Activated naive CD4-positive, alpha-beta T cell treated with anti-CD3 and anti-CD28 coated beads, Interleukin-2, amount 10 ng/mL, durations not matched to agents 7 days and 5 days (primary cell): ENCODE data around the gene CBX5.
"Not testable (repeated sequence)": the region's sequence is repeated elsewhere in the genome, so short reads cannot be mapped to it uniquely, and the experiment has no call there.

ENCODE experiments used
- CTCF ChIA-PET: fragments of 350-600 bp; sonication (Branson Sonifier 250); formaldehyde crosslinking; loops from one replicate; lab custom pipeline; 2021; ENCODE audit warnings: antibody characterized with exemption; lab: Charles Lee
- DNase-seq: peaks from one replicate; pipeline ENCODE4 v3.0.0-alpha.2; 2020
- H3K27ac Mint-ChIP-seq: one replicate; pipeline ENCODE4 v1.8.0; 2021; ENCODE audit warnings: mild to moderate bottlenecking, moderate library complexity, mixed read lengths
- H3K27me3 Mint-ChIP-seq: one replicate; pipeline ENCODE4 v1.8.0; 2021; ENCODE audit warnings: mild to moderate bottlenecking, mixed read lengths
- H3K36me3 Mint-ChIP-seq: one replicate; pipeline ENCODE4 v1.8.0; 2021; ENCODE audit warnings: mixed read lengths
- H3K4me1 Mint-ChIP-seq: one replicate; pipeline ENCODE4 v1.8.0; 2021; ENCODE audit warnings: mixed read lengths
- H3K4me3 Mint-ChIP-seq: one replicate; pipeline ENCODE4 v1.8.0; 2021; ENCODE audit warnings: mild to moderate bottlenecking, moderate library complexity, mixed read lengths
- H3K9me3 Mint-ChIP-seq: one replicate; pipeline ENCODE4 v1.8.0; 2021; ENCODE audit warnings: mixed read lengths

CBX5 gene

GRCh38 chr12:54204316-54204715 lies 75.6 kb downstream of the CBX5 start:
- DNase-seq: no peak
- no peak overlapping the region for H3K27ac Mint-ChIP-seq
- peaks cover 81% of the 10 kb centered on the region for H3K27me3 Mint-ChIP-seq
- H3K4me3 Mint-ChIP-seq: no peak overlapping the region
- CTCF ChIA-PET: interaction anchor here (5.5 to 6.9 kb wide), 3 partner anchors 13 to 197 kb away, joined by 42 to 54 read pairs (median 48); partner anchors contain the start of genes HOXC5, HOXC8 and SMUG1
- no peaks in the 10 kb centered on the region for H3K9me3 Mint-ChIP-seq
- H3K36me3 Mint-ChIP-seq: no peaks in the 10 kb centered on the region
- peaks cover 4% of the 10 kb centered on the region for H3K4me1 Mint-ChIP-seq

GRCh38 chr12:54201001-54201794 lies 78.7 kb downstream of the CBX5 start:
- no peaks in the 10 kb centered on the region for H3K36me3 Mint-ChIP-seq
- DNase-seq: peak; percentile 77
- H3K27ac Mint-ChIP-seq: no peak overlapping the region
- CTCF ChIA-PET: interaction anchor here (0.8 to 5.1 kb wide), 28 partner anchors 9 to 455 kb away, joined by 3 to 67 read pairs (median 4); partner anchors contain the start of genes HOXC4, HOXC5, HOXC6 and HOXC8
- H3K4me3 Mint-ChIP-seq: no peak overlapping the region
- H3K27me3 Mint-ChIP-seq: peaks cover 90% of the 10 kb centered on the region
- no peaks in the 10 kb centered on the region for H3K9me3 Mint-ChIP-seq
- no peaks in the 10 kb centered on the region for H3K4me1 Mint-ChIP-seq

GRCh38 chr12:54200412-54200811 lies 79.5 kb downstream of the CBX5 start:
- no peaks in the 10 kb centered on the region for H3K9me3 Mint-ChIP-seq
- no peak overlapping the region for H3K27ac Mint-ChIP-seq
- no peaks in the 10 kb centered on the region for H3K4me1 Mint-ChIP-seq
- no peak for DNase-seq
- H3K27me3 Mint-ChIP-seq: peaks cover 90% of the 10 kb centered on the region
- CTCF ChIA-PET: interaction anchor here (0.9 to 5.1 kb wide), 19 partner anchors 7 to 268 kb away, joined by 3 to 67 read pairs (median 5); partner anchors contain the start of genes HOXC10, HOXC5 and HOXC8
- H3K4me3 Mint-ChIP-seq: no peak overlapping the region
- no peaks in the 10 kb centered on the region for H3K36me3 Mint-ChIP-seq

GRCh38 chr12:54199917-54200316 lies 80.0 kb downstream of the CBX5 start:
- Mint-ChIP-seq H3K27me3 (peaks cover 90% of the 10 kb centered on the region), H3K4me1 (no peaks in the 10 kb centered on the region), H3K27ac (no peak overlapping the region), H3K36me3 (no peaks in the 10 kb centered on the region), H3K4me3 (no peak overlapping the region), H3K9me3 (no peaks in the 10 kb centered on the region)
- no peak for DNase-seq
- CTCF ChIA-PET: interaction anchor here (1.3 to 5.1 kb wide), 8 partner anchors 7 to 215 kb away, joined by 3 to 67 read pairs (median 7); partner anchors contain the start of genes HOXC10, HOXC5 and HOXC8

- DNase-seq: no peak
- H3K4me3 Mint-ChIP-seq: no peak overlapping the region
- no peak overlapping the region for H3K27ac Mint-ChIP-seq
- no peaks in the 10 kb centered on the region for H3K4me1 Mint-ChIP-seq
- peaks cover 92% of the 10 kb centered on the region for H3K27me3 Mint-ChIP-seq
- no peaks in the 10 kb centered on the region for H3K36me3 Mint-ChIP-seq
- no peaks in the 10 kb centered on the region for H3K9me3 Mint-ChIP-seq
- CTCF ChIA-PET: interaction anchor here (0.6 to 5.1 kb wide), 6 partner anchors 9 to 214 kb away, joined by 3 to 67 read pairs (median 8); partner anchors contain the start of genes HOXC10, HOXC4, HOXC5 and HOXC8
Measured at GRCh38 chr12:54199034-54199433, 80.9 kb downstream of the CBX5 start.

- H3K4me1 Mint-ChIP-seq: no peaks in the 10 kb centered on the region
- H3K27ac Mint-ChIP-seq: no peak overlapping the region
- peaks cover 95% of the 10 kb centered on the region for H3K27me3 Mint-ChIP-seq
Measured at GRCh38 chr12:54197431-54197909, 82.5 kb downstream of the CBX5 start.

GRCh38 chr12:54197010-54197409 lies 82.9 kb downstream of the CBX5 start:
- CTCF ChIA-PET: interaction anchor here (0.9 to 1.0 kb wide), 2 partner anchors 164 to 188 kb away, joined by 3 read pairs; partner anchors contain the start of genes HOXC5 and HOXC8
- Mint-ChIP-seq H3K4me3 (no peak overlapping the region), H3K36me3 (no peaks in the 10 kb centered on the region), H3K27me3 (peaks cover 96% of the 10 kb centered on the region), H3K9me3 (no peaks in the 10 kb centered on the region), H3K27ac (no peak overlapping the region), H3K4me1 (no peaks in the 10 kb centered on the region)
- DNase-seq: no peak

More at GRCh38 chr12:54197431-54197909, 82.5 kb downstream of the CBX5 start:
- Mint-ChIP-seq H3K4me3 (no peak overlapping the region), H3K9me3 (no peaks in the 10 kb centered on the region), H3K36me3 (no peaks in the 10 kb centered on the region)
- DNase-seq: no peak
- CTCF ChIA-PET: interaction anchor here (0.9 to 1.0 kb wide), 2 partner anchors 164 to 189 kb away, joined by 3 read pairs; partner anchors contain the start of genes HOXC5 and HOXC8

GRCh38 chr12:54196396-54196795 lies 83.5 kb downstream of the CBX5 start:
- DNase-seq: no peak
- CTCF ChIA-PET: interaction anchor here (1.9 to 8.0 kb wide), 3 partner anchors 10 to 165 kb away, joined by 5 to 93 read pairs (median 19); partner anchors contain the start of gene HOXC5

GRCh38 chr12:54195737-54196347 lies 84.1 kb downstream of the CBX5 start:
- DNase-seq: no peak
- H3K4me1 Mint-ChIP-seq: no peaks in the 10 kb centered on the region
- CTCF ChIA-PET: interaction anchor here (1.2 to 8.0 kb wide), 4 partner anchors 11 to 165 kb away, joined by 3 to 93 read pairs (median 12); partner anchors contain the start of gene HOXC5
- no peaks in the 10 kb centered on the region for H3K36me3 Mint-ChIP-seq
- peaks cover 100% of the 10 kb centered on the region for H3K27me3 Mint-ChIP-seq
- H3K27ac Mint-ChIP-seq: no peak overlapping the region
- H3K9me3 Mint-ChIP-seq: no peaks in the 10 kb centered on the region
- no peak overlapping the region for H3K4me3 Mint-ChIP-seq

More at GRCh38 chr12:54196396-54196795, 83.5 kb downstream of the CBX5 start:
- Mint-ChIP-seq H3K27me3 (peaks cover 100% of the 10 kb centered on the region), H3K27ac (no peak overlapping the region), H3K9me3 (no peaks in the 10 kb centered on the region), H3K4me1 (no peaks in the 10 kb centered on the region), H3K4me3 (no peak overlapping the region), H3K36me3 (no peaks in the 10 kb centered on the region)

- no peak for DNase-seq
- H3K27ac Mint-ChIP-seq: no peak overlapping the region
- H3K27me3 Mint-ChIP-seq: peaks cover 100% of the 10 kb centered on the region
- H3K4me1 Mint-ChIP-seq: no peaks in the 10 kb centered on the region
- CTCF ChIA-PET: interaction anchor here (1.0 to 8.0 kb wide), 6 partner anchors 12 to 190 kb away, joined by 3 to 93 read pairs (median 5); partner anchors contain the start of gene HOXC5
- no peaks in the 10 kb centered on the region for H3K36me3 Mint-ChIP-seq
- no peak overlapping the region for H3K4me3 Mint-ChIP-seq
- no peaks in the 10 kb centered on the region for H3K9me3 Mint-ChIP-seq
Measured at GRCh38 chr12:54195080-54195736, 84.7 kb downstream of the CBX5 start.

GRCh38 chr12:54194611-54195010 lies 85.3 kb downstream of the CBX5 start:
- DNase-seq, H3K27ac Mint-ChIP-seq, H3K36me3 Mint-ChIP-seq, H3K4me1 Mint-ChIP-seq, H3K4me3 Mint-ChIP-seq, H3K9me3 Mint-ChIP-seq: not testable (repeated sequence)
- CTCF ChIA-PET: interaction anchor here (1.0 to 8.0 kb wide), 5 partner anchors 12 to 189 kb away, joined by 4 to 93 read pairs (median 5); partner anchors contain the start of gene HOXC5
- H3K27me3 Mint-ChIP-seq: peaks cover 96% of the 10 kb centered on the region

- peaks cover 84% of the 10 kb centered on the region for H3K27me3 Mint-ChIP-seq
- peaks cover 9% of the 10 kb centered on the region for H3K4me1 Mint-ChIP-seq
- CTCF ChIA-PET: interaction anchor here (1.0 to 8.0 kb wide), 6 partner anchors 8 to 206 kb away, joined by 4 to 93 read pairs (median 14); partner anchors contain the start of gene HOXC5
- H3K4me3 Mint-ChIP-seq: no peak overlapping the region
- no peak overlapping the region for H3K27ac Mint-ChIP-seq
- no peaks in the 10 kb centered on the region for H3K9me3 Mint-ChIP-seq
- H3K36me3 Mint-ChIP-seq: no peaks in the 10 kb centered on the region
- no peak for DNase-seq
Measured at GRCh38 chr12:54193434-54193833, 86.5 kb downstream of the CBX5 start.

- Mint-ChIP-seq H3K27ac (no peak overlapping the region), H3K27me3 (peaks cover 66% of the 10 kb centered on the region), H3K4me3 (no peak overlapping the region), H3K4me1 (peaks cover 20% of the 10 kb centered on the region), H3K9me3 (no peaks in the 10 kb centered on the region), H3K36me3 (peaks cover 6% of the 10 kb centered on the region)
- peak; percentile 85 for DNase-seq
- CTCF ChIA-PET: interaction anchor here (0.7 to 8.0 kb wide), 26 partner anchors 10 to 446 kb away, joined by 3 to 93 read pairs (median 4); partner anchors contain the start of genes HOXC4, HOXC5, HOXC6 and HOXC8
Measured at GRCh38 chr12:54191550-54192022, 88.3 kb downstream of the CBX5 start.
